Activated T-helper 2 cell treated with anti-CD3 and anti-CD28 coated beads, Interferon-gamma antibody, Interleukin-2, Interleukin-4, amounts not matched to agents 10 μg/mL and 5 μg/mL and 100 μg/mL, durations not matched to agents 14 hours and 24 hours and 36 hours (primary cell): Measurements from ENCODE around the gene MXI1. TPM values are rescaled to one million over a fixed set of nuclear protein-coding genes. Genes with fewer than 3 reads are reported as not detected.

Experiments used
- DNase-seq: peaks from one replicate; pipeline ENCODE4 v3.0.0; 2021; ENCODE audit warnings: low spot score
- H3K27ac Mint-ChIP-seq: one replicate; pipeline ENCODE4 v1.8.0; 2021; ENCODE audit warnings: mixed read lengths
- H3K27me3 Mint-ChIP-seq: one replicate; pipeline ENCODE4 v1.8.0; 2021; ENCODE audit warnings: low read depth, mixed read lengths
- H3K36me3 Mint-ChIP-seq: one replicate; pipeline ENCODE4 v1.8.0; 2021; ENCODE audit warnings: low read depth, mixed read lengths
- H3K4me1 Mint-ChIP-seq: one replicate; pipeline ENCODE4 v1.8.0; 2021; ENCODE audit warnings: low read depth, mixed read lengths
- H3K4me3 Mint-ChIP-seq: one replicate; pipeline ENCODE4 v1.8.0; 2021; ENCODE audit warnings: low read depth, mild to moderate bottlenecking, moderate library complexity, mixed read lengths
- H3K9me3 Mint-ChIP-seq: one replicate; pipeline ENCODE4 v1.8.0; 2021; ENCODE audit warnings: mixed read lengths
- intact Hi-C: fragments of 100-400 bp; cut with micrococcal nuclease; formaldehyde crosslinking; loops from one replicate; pipeline ENCODE4 v1.15.1; 2023
- total RNA-seq: library from RNA; stranded (reverse); gene quantifications from 2 replicates; pipeline ENCODE4 v1.2.3, GENCODE V29; 2022

The MXI1 gene
- total RNA-seq, 1 donor from 2014 or later, result 14.6 TPM

- Mint-ChIP-seq H3K27me3 (peaks cover 5% of the 10 kb centered on the region), H3K4me3 (peak overlapping the region; percentile 59), H3K9me3 (no peaks in the 10 kb centered on the region), H3K4me1 (peaks cover 47% of the 10 kb centered on the region), H3K27ac (peak overlapping the region; percentile 77), H3K36me3 (no peaks in the 10 kb centered on the region)
- intact Hi-C loops, result loop anchor here (1.0 to 10.0 kb wide), 3 partner anchors 9 to 203 kb away; no protein-coding TSS in a partner anchor
- DNase-seq, result peak; percentile 72
Observed at GRCh38 chr10:110221721-110222261, 14.4 kb downstream of the MXI1 start.

- Mint-ChIP-seq H3K9me3 (no peaks in the 10 kb centered on the region), H3K27ac (peak overlapping the region; percentile 60), H3K36me3 (peaks cover 3% of the 10 kb centered on the region), H3K27me3 (peaks cover 5% of the 10 kb centered on the region), H3K4me1 (peaks cover 49% of the 10 kb centered on the region), H3K4me3 (peak overlapping the region; percentile 59)
- DNase-seq, result no peak
- intact Hi-C loops, result loop anchor here (1.0 to 10.0 kb wide), 3 partner anchors 10 to 202 kb away; no protein-coding TSS in a partner anchor
Observed at GRCh38 chr10:110222641-110223297, 15.4 kb downstream of the MXI1 start.

GRCh38 chr10:110223298-110223925 lies 16.0 kb downstream of the MXI1 start:
- Mint-ChIP-seq H3K27me3 (peaks cover 7% of the 10 kb centered on the region), H3K4me3 (no peak overlapping the region), H3K9me3 (no peaks in the 10 kb centered on the region), H3K4me1 (peaks cover 48% of the 10 kb centered on the region), H3K36me3 (peaks cover 9% of the 10 kb centered on the region), H3K27ac (no peak overlapping the region)
- intact Hi-C loops, result loop anchor here (10.0 kb wide), 1 partner anchor 201 kb away; no protein-coding TSS in a partner anchor
- no peak for DNase-seq

- H3K36me3 Mint-ChIP-seq, result peaks cover 13% of the 10 kb centered on the region
Observed at GRCh38 chr10:110224992-110225391, 17.6 kb downstream of the MXI1 start.

GRCh38 chr10:110225441-110225755 lies 18.0 kb downstream of the MXI1 start:
- H3K27ac Mint-ChIP-seq, result peak overlapping the region; percentile 72
- H3K4me1 Mint-ChIP-seq, result peaks cover 40% of the 10 kb centered on the region
- H3K4me3 Mint-ChIP-seq, result peak overlapping the region; percentile 75
- peaks cover 13% of the 10 kb centered on the region for H3K36me3 Mint-ChIP-seq
- no peaks in the 10 kb centered on the region for H3K9me3 Mint-ChIP-seq
- intact Hi-C loops, result loop anchor here (1.0 to 10.0 kb wide), 7 partner anchors 14 to 692 kb away; partner anchors contain the start of genes ADD3, BBIP1, SHOC2 and SMC3
- peaks cover 16% of the 10 kb centered on the region for H3K27me3 Mint-ChIP-seq
- no peak for DNase-seq

More at GRCh38 chr10:110224992-110225391, 17.6 kb downstream of the MXI1 start:
- intact Hi-C loops, result loop anchor here (1.0 to 10.0 kb wide), 7 partner anchors 14 to 692 kb away; partner anchors contain the start of genes ADD3, BBIP1, SHOC2 and SMC3
- no peaks in the 10 kb centered on the region for H3K9me3 Mint-ChIP-seq
- peaks cover 44% of the 10 kb centered on the region for H3K4me1 Mint-ChIP-seq
- peaks cover 13% of the 10 kb centered on the region for H3K27me3 Mint-ChIP-seq
- peak overlapping the region; percentile 75 for H3K4me3 Mint-ChIP-seq
- no peak for DNase-seq
- H3K27ac Mint-ChIP-seq, result peak overlapping the region; percentile 72

GRCh38 chr10:110225756-110226542 lies 18.5 kb downstream of the MXI1 start:
- Mint-ChIP-seq H3K4me1 (peaks cover 36% of the 10 kb centered on the region), H3K27me3 (peaks cover 18% of the 10 kb centered on the region), H3K36me3 (peaks cover 13% of the 10 kb centered on the region), H3K4me3 (peak overlapping the region; percentile 95), H3K9me3 (no peaks in the 10 kb centered on the region), H3K27ac (peak overlapping the region; percentile 97)
- intact Hi-C loops, result loop anchor here (1.0 to 10.0 kb wide), 10 partner anchors 15 to 691 kb away; partner anchors contain the start of genes ADD3, BBIP1, SHOC2 and SMC3
- peak; percentile 79 for DNase-seq

GRCh38 chr10:110226543-110226925 lies 19.1 kb downstream of the MXI1 start:
- intact Hi-C loops, result loop anchor here (1.0 to 10.0 kb wide), 9 partner anchors 51 to 691 kb away; partner anchors contain the start of genes ADD3, BBIP1, SHOC2 and SMC3
- Mint-ChIP-seq H3K27me3 (peaks cover 18% of the 10 kb centered on the region), H3K36me3 (peaks cover 13% of the 10 kb centered on the region), H3K4me1 (peaks cover 33% of the 10 kb centered on the region), H3K4me3 (peak overlapping the region; percentile 95), H3K9me3 (no peaks in the 10 kb centered on the region), H3K27ac (peak overlapping the region; percentile 97)
- peak; percentile 72 for DNase-seq

GRCh38 chr10:110226926-110227641 lies 19.7 kb downstream of the MXI1 start:
- Mint-ChIP-seq H3K4me3 (peak overlapping the region; percentile 95), H3K9me3 (no peaks in the 10 kb centered on the region), H3K27ac (peak overlapping the region; percentile 97), H3K4me1 (peaks cover 27% of the 10 kb centered on the region), H3K27me3 (peaks cover 18% of the 10 kb centered on the region), H3K36me3 (peaks cover 13% of the 10 kb centered on the region)
- no peak for DNase-seq
- intact Hi-C loops, result loop anchor here (1.0 to 10.0 kb wide), 10 partner anchors 24 to 690 kb away; partner anchors contain the start of genes ADD3, BBIP1, SHOC2 and SMC3

- peak overlapping the region; percentile 40 for H3K4me3 Mint-ChIP-seq
- H3K4me1 Mint-ChIP-seq, result peaks cover 17% of the 10 kb centered on the region
- H3K27ac Mint-ChIP-seq, result no peak overlapping the region
- H3K9me3 Mint-ChIP-seq, result no peaks in the 10 kb centered on the region
- intact Hi-C loops, result loop anchor here (5.0 to 10.0 kb wide), 6 partner anchors 49 to 689 kb away; partner anchors contain the start of genes ADD3, BBIP1, SHOC2 and SMC3
- peaks cover 26% of the 10 kb centered on the region for H3K27me3 Mint-ChIP-seq
- peaks cover 18% of the 10 kb centered on the region for H3K36me3 Mint-ChIP-seq
- no peak for DNase-seq
Observed at GRCh38 chr10:110228066-110228465, 20.7 kb downstream of the MXI1 start.

GRCh38 chr10:110229155-110229554 lies 21.8 kb downstream of the MXI1 start:
- Mint-ChIP-seq H3K27me3 (peaks cover 32% of the 10 kb centered on the region), H3K27ac (no peak overlapping the region), H3K4me3 (no peak overlapping the region), H3K4me1 (peaks cover 16% of the 10 kb centered on the region), H3K36me3 (peaks cover 18% of the 10 kb centered on the region), H3K9me3 (no peaks in the 10 kb centered on the region)
- intact Hi-C loops, result loop anchor here (5.0 to 10.0 kb wide), 6 partner anchors 48 to 688 kb away; partner anchors contain the start of genes ADD3, BBIP1, SHOC2 and SMC3
- no peak for DNase-seq

- no peaks in the 10 kb centered on the region for H3K9me3 Mint-ChIP-seq
- peaks cover 38% of the 10 kb centered on the region for H3K27me3 Mint-ChIP-seq
- H3K27ac Mint-ChIP-seq, result no peak overlapping the region
- intact Hi-C loops, result no loop called here
- H3K36me3 Mint-ChIP-seq, result peaks cover 18% of the 10 kb centered on the region
- no peak overlapping the region for H3K4me3 Mint-ChIP-seq
- no peaks in the 10 kb centered on the region for H3K4me1 Mint-ChIP-seq
- DNase-seq, result no peak
Observed at GRCh38 chr10:110233846-110234245, 26.4 kb downstream of the MXI1 start.
